HUDEP-2 (cell line): ENCODE data around the gene TMEM123.

Experiments used
- DNase-seq, 76 experiments: peaks; one replicate each; lab custom pipeline; 2025; ENCODE audit not compliant: unreplicated experiment in 76 of 76; lab: John Stamatoyannopoulos, UW

The TMEM123 gene

DNA sequence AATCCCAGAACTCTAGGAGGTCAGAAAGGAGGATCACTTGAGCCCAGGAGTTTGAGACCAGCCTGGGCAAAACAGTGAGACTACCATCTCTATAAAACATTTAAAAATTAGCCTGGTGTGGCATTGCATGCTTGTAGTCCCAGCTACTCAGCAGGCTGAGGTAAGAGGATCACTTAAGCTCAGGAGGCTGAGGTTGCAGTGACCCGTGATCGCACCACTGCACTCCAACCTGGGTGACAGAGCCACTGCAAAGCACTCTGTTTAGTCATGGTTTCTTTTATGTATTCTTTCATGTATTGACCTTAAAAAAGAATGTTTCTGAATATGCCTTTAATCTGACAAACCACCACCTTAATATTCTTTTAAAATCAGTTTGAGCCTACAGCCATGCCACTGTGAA, 53.4 kb downstream of the TMEM123 start:
- no peak for DNase-seq

GRCh38 chr11:102398297-102398696, 54.3 kb downstream of the TMEM123 start:
- no peak for DNase-seq

DNA sequence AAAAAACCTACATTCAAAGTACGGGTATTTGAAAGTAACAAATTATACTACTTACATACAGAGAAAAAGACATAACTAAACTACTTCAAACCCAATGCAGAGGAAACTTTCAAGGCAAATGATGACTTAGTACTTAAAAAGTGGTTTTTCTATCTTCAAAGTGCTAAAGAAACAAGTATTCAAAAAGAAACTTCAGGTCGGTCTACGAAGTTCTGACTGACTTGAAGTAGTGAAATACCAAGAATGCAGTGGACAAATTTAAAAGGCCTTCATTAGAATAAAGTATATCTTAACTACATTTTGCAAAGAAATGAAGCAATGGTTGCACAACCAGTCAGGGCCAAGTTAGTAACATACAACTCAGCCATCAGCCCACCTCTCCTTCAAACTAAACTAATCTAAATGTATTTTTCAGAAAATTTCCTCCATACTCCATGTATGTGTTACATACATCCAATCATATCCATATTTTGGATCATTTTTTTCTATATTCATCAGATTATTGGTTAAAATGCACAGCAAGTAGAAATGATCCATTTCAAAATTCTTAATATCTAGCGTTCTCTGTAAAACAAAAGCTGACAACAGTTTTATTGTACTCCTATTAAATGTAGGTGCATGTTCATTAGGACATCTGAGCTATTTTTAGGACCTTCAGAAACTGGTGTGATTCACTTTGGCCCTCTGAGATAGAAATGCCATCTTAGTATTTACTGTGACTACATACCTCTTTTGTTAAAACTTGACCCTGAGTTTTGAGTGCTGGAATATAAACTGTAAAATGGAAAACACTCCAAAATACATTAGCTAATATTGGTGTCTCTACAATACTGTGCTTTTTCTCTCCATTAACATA, 55.6 kb downstream of the TMEM123 start:
- no peak for DNase-seq

GRCh38 chr11:102395720-102396393, 56.7 kb downstream of the TMEM123 start:
- no peak for DNase-seq

GRCh38 chr11:102393272-102393730, 59.3 kb downstream of the TMEM123 start:
- DNase-seq: no peak

- no peak for DNase-seq
These were observed 60.9 kb downstream of the TMEM123 start for GRCh38 chr11:102391549-102392237.

DNA sequence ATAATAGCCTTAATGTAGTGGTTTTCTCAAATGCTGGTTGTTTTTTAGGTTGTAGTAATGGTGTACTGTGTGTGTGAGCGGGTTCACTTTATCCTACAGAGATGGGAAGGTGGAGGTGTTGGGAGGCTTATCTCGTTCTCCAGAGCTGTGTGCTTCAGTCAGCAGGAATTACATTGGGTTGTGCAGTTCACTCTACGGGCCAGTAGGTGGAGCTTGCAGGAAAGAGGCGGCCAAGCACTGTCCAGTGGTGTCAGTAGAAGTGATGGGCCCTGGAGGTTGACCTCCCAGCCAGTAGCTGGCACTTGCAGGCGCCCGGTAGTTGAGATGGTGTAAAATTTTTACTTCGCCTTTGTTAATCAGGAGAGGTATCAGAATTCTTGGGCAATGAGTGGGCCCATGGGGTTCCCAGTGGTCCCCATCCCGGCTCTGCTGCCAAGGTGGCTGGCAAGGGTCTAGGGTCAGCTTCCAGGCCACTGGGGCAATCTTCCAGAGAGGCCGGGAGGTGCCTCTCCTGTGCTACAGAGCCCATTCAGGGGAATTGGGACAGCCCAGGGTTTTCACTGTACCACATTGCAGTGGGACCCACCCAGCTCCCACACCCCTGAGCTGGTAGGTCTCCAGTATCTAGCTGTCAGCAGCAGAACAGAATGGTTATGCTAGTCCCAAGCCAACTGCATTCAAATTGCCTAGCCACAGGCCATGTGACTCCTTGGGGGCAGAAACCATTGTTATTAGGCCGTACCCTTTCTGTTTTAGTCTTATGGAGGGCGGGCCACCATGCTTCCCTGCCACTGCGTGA, 61.7 kb downstream of the TMEM123 start:
- DNase-seq: peak in 59 of 76 experiments; percentile 2 to 72 (median 25)

DNA sequence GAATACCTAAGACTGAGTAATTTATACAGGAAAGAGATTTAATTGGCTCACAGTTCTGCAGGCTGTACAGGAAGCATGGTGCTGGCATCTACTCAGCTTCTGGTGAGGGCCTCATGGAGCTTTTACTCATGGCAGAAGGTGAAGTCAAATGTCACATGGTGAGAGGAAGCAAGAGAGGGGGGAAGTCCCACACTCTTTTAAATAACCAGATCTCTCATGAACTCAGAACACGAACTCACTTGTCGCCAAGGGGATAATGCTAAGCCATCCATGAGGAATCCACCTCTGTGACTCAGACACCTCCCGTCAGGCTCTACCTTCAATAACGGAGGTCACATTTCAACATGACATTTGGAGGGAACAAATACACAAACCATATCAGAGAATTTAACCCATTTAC, 63.3 kb downstream of the TMEM123 start:
- DNase-seq: no peak

GRCh38 chr11:102387043-102387781, 65.4 kb downstream of the TMEM123 start:
- no peak for DNase-seq

DNA sequence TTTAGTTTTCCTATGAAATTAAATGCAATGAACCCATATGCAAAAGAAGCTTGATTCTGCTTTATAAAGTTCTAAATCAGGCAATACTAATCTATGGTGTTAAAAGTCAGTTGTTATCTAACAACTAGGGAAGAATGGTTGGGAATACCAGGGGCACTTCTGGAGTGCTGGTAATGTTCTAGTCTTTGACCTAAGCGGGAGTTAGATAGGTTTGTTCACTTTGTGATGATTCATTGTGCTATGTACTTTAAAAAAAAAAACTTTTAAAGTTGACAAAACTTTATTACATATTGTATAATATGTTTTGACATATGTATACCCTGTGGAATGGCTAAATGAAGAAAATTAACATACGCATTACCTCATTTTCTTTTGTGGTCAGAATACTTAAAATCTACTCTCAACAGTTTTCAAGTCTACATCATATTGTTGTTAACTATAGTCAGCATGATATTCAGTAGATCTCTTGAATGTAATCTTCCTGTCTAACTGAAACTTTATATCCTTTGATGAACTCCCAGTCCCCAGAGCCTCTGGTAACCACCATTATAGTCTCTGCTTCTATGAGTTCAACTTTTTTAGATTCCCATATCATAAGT, 66.3 kb downstream of the TMEM123 start:
- no peak for DNase-seq

DNA sequence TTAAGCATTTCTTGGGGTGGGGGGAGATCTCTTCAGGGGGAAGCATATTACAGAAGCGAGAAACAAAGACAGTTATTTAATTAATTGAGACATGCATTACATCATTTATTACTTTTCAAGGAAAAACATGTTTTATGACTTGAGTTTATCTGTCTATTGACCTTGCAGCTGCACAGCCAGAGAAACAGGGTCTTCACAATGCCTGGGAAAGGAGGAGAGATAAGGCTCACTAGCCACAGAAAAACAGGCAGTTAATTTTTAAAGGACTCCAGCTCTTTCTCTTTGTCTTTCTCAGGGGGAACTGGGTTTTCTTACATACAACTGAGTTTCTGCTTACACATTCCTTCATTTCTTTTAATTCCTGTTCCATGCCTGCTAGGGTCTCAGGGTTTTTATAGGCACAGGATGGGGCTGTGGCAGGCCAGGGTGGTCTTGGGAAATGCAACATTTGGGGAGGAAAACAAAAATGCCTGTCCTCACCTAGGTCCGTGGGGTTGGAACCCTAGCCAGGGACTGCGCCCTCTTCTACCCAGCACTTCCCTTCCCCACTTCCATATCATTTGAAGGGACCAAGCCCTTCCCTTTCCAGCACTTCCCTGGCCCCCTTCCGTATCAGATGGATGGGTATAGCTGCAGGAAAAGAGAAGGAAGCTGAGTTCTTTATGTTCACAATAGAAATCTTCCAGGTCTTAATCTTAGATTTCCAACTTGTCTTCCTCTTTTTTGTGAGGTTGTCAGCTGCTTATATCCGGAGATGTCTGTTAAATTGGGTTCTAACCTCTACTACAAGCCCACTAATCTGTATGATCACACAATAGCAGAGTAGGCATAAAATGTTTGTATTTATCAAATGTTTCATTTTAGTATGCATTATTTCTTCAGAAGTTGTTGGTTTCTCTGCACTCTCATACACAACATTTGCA, 67.2 kb downstream of the TMEM123 start:
- DNase-seq: no peak

- no peak for DNase-seq
These were observed 68.0 kb downstream of the TMEM123 start for GRCh38 chr11:102384419-102385079.

DNA sequence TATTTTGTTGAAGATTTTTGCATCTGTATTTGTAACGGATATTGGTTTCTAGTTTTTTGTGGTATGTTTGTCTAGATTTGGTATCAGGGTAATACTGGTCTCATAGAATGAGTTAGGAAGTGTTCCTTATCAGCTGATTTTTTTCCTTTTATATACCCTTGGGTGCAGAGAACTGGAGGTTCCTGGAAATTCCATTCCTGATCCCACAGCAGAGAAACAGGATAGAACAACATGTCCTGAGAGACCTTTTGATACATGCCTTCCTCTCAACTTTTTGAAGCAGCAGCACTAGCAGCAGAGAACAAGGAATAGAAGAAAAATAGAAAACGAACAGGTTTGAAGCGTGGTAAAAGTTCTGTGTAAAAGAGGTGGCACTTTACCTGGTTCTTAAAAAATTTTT, 68.7 kb downstream of the TMEM123 start:
- DNase-seq: no peak

DNA sequence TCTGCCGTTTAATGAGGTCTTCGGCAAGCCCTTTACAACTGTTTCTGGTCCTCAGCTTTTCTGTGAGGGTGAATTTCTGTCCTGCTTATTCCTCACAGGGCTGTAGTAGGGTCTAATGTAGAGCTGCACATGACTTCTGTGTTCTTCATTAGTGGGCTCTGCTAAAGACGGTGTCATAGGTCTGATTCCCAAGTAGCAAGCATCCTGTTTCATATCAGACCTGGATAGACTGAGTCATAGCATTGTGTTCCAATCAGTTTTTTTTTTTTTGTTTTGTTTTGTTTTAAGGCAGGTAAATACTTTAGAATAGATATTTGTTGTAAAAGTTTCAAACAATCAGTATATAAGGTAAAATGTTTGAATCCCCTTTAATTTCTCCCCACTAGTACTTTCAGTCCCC, 70.2 kb downstream of the TMEM123 start:
- DNase-seq: no peak

DNA sequence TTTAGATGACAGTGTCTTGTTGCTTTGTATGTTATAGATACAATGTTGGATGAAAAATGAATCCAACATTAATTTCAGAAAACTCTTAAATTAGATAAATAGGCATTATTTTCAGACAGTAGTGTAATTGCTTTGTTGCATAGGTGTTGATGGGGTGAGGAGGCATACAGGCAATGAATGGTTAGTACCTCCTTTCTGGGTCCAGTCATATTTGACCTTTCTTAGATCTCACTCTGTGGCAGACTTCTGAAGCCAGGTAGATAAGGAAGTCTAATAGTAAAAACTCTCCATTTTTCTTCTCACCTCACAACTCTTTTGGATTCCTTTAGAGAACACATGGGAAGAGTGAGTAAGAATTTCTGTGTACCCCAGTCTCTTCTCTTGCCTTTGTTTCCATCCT, 73.7 kb downstream of the TMEM123 start:
- no peak for DNase-seq

GRCh38 chr11:102377891-102378290, 74.7 kb downstream of the TMEM123 start:
- DNase-seq: no peak

- no peak for DNase-seq
These were observed 76.7 kb downstream of the TMEM123 start for GRCh38 chr11:102375720-102376399.
